SK-N-MC (cell line): ENCODE measurements around the gene TRIML2.

Source experiments
- EZH2 ChIP-seq: fragments of 200-600 bp; sonication (generic); IDR thresholded peaks from one replicate; pipeline ENCODE4 v1.6.1; 2017; ENCODE audit warnings: antibody characterized with exemption
- FOXP2 ChIP-seq: optimal IDR thresholded peaks from 2 replicates; pipeline ENCODE3; 2011; ENCODE audit warnings: mild to moderate bottlenecking, moderate library complexity; ENCODE audit not compliant: insufficient read depth; ENCODE audit errors: extremely low read length, control extremely low read depth
- POLR2AphosphoS5 ChIP-seq: IDR thresholded peaks from 2 replicates; pipeline ENCODE4 v1.6.1; 2012; ENCODE audit warnings: mild to moderate bottlenecking, low read depth, low read length, borderline replicate concordance

GRCh38 chr4:188053302-188053701 lies 56.1 kb downstream of the TRIML2 start:
- no peak for TF ChIP-seq EZH2
- TF ChIP-seq POLR2AphosphoS5 = no peak
- no peak for TF ChIP-seq FOXP2
